HS-27A (cell line): ENCODE results near the gene TXNL1.

ENCODE experiments used
- DNase-seq: peaks from one replicate; pipeline ENCODE4 v3.0.0-alpha.2; 2012; ENCODE audit warnings: low read depth, missing footprints

Gene TXNL1

GRCh38 chr18:56568986-56569385 lies 69.4 kb downstream of the TXNL1 start:
- DNase-seq, result no peak

GRCh38 chr18:56565551-56566345 lies 72.6 kb downstream of the TXNL1 start:
- peak; percentile 14 for DNase-seq

GRCh38 chr18:56565046-56565445 lies 73.3 kb downstream of the TXNL1 start:
- no peak for DNase-seq

GRCh38 chr18:56563568-56563967 lies 74.8 kb downstream of the TXNL1 start:
- DNase-seq, result no peak

- no peak for DNase-seq
Measured at GRCh38 chr18:56562479-56562878, 75.9 kb downstream of the TXNL1 start.

GRCh38 chr18:56560992-56561391 lies 77.4 kb downstream of the TXNL1 start:
- no peak for DNase-seq

- DNase-seq, result no peak
Measured at GRCh38 chr18:56559044-56559443, 79.3 kb downstream of the TXNL1 start.

GRCh38 chr18:56556907-56557306 lies 81.5 kb downstream of the TXNL1 start:
- no peak for DNase-seq

- no peak for DNase-seq
Measured at GRCh38 chr18:56550121-56550520, 88.3 kb downstream of the TXNL1 start.
